Measurements from ENCODE around the gene HHLA2. TPM values are rescaled to one million over a fixed set of nuclear protein-coding genes. Genes with fewer than 3 reads are reported as not detected.

Gene HHLA2
- total RNA-seq, 2 experiments from 2014 or later, result 9.5 to 11.6 TPM

DNA sequence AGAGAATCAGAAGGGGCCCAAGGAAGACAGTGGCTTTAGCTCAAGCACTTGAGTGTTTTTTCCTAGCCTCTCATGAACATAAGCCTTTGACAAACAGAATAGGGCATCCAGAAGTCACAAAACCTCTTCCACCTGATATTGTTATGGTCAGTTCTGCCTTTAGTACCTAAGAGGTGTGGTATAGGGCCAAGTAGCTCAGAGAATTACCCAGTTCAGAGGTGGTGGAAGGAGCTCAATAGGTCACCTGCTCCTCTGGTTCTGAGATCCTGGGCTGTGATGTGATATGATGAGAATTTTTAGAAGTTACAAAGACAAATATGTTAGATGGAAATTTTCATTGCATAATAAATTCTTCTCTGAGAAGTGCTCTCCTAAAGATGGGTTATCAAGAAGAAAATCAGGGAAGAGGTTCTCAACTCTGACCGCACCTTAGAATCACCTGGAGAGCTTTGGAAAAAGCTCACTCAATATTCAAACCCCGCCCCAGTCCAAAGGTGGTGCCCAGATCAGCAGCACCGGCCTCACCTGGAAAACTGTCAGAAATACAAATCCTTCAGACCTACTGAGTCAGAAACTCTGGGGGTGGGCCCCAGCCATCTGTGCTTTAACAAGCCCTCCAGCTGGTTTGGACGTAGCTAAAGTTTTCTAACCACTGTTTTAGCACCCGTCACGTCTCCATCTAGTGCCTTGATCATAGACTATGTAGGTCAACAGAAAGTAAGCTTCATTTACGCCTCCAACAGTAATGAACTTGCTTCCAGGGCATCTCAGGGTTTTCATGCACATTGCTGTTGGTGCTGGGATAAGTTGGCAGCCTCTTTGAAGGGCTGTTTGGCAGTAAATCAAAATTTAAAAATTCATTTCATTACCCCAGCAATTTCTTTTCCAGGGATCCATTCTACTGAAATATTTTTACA, 112.8 kb downstream of the HHLA2 start:
- CTCF ChIA-PET, result interaction anchor here (1.2 kb wide), 1 partner anchor 255 kb away, joined by 3 read pairs; no protein-coding TSS in a partner anchor
- no peaks in the 10 kb centered on the region for H3K9me3 Mint-ChIP-seq
- peaks cover 3% of the 10 kb centered on the region for H3K4me1 Mint-ChIP-seq
- no peak overlapping the region for H3K27ac Mint-ChIP-seq
- no peak overlapping the region for H3K4me3 Mint-ChIP-seq
- peaks cover 2% of the 10 kb centered on the region for H3K27me3 Mint-ChIP-seq
- POLR2A ChIA-PET, result no interaction called here
- DNase-seq, result no peak
- H3K36me3 Mint-ChIP-seq (ENCODE audit: low read depth), result no peaks in the 10 kb centered on the region

DNA sequence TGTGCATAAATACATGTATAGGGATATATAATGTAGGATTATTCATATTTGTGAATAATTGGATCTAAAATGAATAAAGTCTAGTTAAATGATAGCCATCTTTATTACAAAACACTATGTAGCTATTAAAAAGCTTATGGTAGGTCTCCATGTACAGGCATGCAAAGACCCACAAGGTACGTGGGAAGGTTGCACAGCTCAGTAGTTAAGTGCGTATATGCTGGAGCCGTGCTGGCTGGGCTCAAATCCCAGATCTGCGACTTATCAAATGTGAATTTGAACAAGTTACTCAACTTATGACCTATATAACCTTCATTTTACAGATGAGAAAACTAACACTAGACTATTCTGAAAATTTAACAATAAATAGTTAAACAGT, 113.4 kb downstream of the HHLA2 start:
- no peak overlapping the region for H3K4me3 Mint-ChIP-seq
- no peaks in the 10 kb centered on the region for H3K9me3 Mint-ChIP-seq
- no peak overlapping the region for H3K27ac Mint-ChIP-seq
- no peaks in the 10 kb centered on the region for H3K36me3 Mint-ChIP-seq (ENCODE audit: low read depth)
- peaks cover 2% of the 10 kb centered on the region for H3K27me3 Mint-ChIP-seq
- DNase-seq, result no peak
- ChIA-PET POLR2A (no interaction called here), CTCF (interaction anchor here (1.2 kb wide), 1 partner anchor 256 kb away, joined by 3 read pairs; no protein-coding TSS in a partner anchor)
- peaks cover 3% of the 10 kb centered on the region for H3K4me1 Mint-ChIP-seq

DNA sequence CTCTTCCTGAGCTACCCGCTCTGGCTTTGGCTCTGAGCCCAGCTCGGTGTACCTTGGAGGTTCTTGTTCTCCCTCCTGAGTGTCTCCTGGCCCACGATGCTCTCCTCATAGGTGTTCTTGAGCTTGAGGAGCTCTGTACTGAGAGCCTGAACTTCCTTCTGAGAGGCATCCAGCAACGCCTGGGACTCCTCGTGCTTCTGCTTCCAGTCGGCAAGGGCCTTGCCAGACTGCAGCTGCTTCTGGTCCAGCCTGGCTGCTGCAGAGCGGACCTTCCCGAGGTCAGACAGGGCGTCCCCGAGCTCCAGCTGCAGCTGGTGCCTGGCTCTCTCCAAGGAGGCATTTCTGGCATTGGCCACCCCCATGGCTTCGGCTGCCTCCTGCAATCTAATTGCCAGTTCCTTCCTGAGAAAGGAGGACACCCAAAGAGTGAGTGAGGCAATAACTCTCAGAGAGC, 114.2 kb downstream of the HHLA2 start:
- Mint-ChIP-seq H3K9me3 (no peaks in the 10 kb centered on the region), H3K27me3 (peaks cover 2% of the 10 kb centered on the region), H3K27ac (no peak overlapping the region), H3K4me1 (peaks cover 3% of the 10 kb centered on the region), H3K36me3 (ENCODE audit: low read depth) (no peaks in the 10 kb centered on the region), H3K4me3 (no peak overlapping the region)
- no peak for DNase-seq
- POLR2A ChIA-PET, result no interaction called here
- CTCF ChIA-PET, result no interaction called here

- CTCF ChIA-PET, result no interaction called here
- Mint-ChIP-seq H3K27ac (no peak overlapping the region), H3K9me3 (no peaks in the 10 kb centered on the region), H3K4me1 (peaks cover 3% of the 10 kb centered on the region), H3K27me3 (peaks cover 2% of the 10 kb centered on the region), H3K4me3 (no peak overlapping the region), H3K36me3 (ENCODE audit: low read depth) (no peaks in the 10 kb centered on the region)
- POLR2A ChIA-PET, result no interaction called here
- no peak for DNase-seq
Observed at GRCh38 chr3:108412121-108412750, 115.9 kb downstream of the HHLA2 start.

DNA sequence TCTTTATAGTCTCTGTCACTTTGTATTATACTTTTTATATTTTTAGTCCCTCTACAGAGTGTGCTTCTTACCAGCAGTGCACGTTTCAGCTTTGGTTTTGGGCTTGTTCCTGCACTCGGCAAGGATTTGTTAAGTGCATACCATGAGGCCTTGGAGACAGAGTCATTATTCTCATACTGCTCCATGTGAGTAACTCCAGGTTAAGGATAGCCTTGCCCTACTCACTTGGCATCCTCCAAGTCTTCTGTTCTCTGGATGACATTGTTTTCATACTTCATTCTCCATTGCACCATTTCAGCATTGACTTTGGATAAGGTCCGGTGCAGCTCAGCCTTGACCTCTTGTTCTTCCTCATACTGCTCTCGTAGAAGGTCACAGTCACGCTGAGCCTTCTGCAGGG, 117.7 kb downstream of the HHLA2 start:
- no peak overlapping the region for H3K4me3 Mint-ChIP-seq
- H3K4me1 Mint-ChIP-seq, result peaks cover 3% of the 10 kb centered on the region
- no peak overlapping the region for H3K27ac Mint-ChIP-seq
- peaks cover 2% of the 10 kb centered on the region for H3K27me3 Mint-ChIP-seq
- H3K36me3 Mint-ChIP-seq (ENCODE audit: low read depth), result no peaks in the 10 kb centered on the region
- no peak for DNase-seq
- ChIA-PET POLR2A (no interaction called here), CTCF (no interaction called here)
- no peaks in the 10 kb centered on the region for H3K9me3 Mint-ChIP-seq

GRCh38 chr3:108415661-108416060, 119.3 kb downstream of the HHLA2 start:
- ChIA-PET CTCF (no interaction called here), POLR2A (no interaction called here)
- Mint-ChIP-seq H3K9me3 (no peaks in the 10 kb centered on the region), H3K27ac (no peak overlapping the region), H3K4me3 (no peak overlapping the region), H3K36me3 (ENCODE audit: low read depth) (no peaks in the 10 kb centered on the region), H3K27me3 (peaks cover 4% of the 10 kb centered on the region), H3K4me1 (peaks cover 3% of the 10 kb centered on the region)
- no peak for DNase-seq

GRCh38 chr3:108416111-108416869, 119.9 kb downstream of the HHLA2 start:
- Mint-ChIP-seq H3K4me3 (no peak overlapping the region), H3K9me3 (no peaks in the 10 kb centered on the region), H3K36me3 (ENCODE audit: low read depth) (no peaks in the 10 kb centered on the region), H3K27me3 (peaks cover 2% of the 10 kb centered on the region), H3K4me1 (peaks cover 3% of the 10 kb centered on the region), H3K27ac (no peak overlapping the region)
- DNase-seq, result no peak
- CTCF ChIA-PET, result interaction anchor here (0.6 kb wide), 1 partner anchor 246 kb away, joined by 3 read pairs; no protein-coding TSS in a partner anchor
- POLR2A ChIA-PET, result no interaction called here

DNA sequence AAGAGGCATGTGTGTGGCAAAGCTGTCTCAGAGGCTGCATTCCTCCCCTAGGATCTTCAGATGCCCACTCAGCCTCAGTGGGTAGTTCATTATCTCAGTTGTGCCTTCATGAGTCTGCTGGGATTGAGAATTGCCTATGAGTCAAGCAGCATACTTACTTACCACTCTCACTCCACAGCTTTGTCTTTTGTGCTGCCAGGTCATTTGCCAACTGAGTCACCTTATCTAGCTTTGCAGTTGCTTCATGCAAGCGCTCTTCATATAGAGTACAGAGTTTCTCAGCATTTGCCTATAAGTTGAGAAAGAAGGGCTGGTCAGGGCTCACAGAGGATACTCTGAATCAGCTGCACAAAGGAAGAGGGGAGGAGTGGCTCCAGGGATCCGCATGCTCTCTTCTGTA, 124.6 kb downstream of the HHLA2 start:
- CTCF ChIA-PET, result no interaction called here
- Mint-ChIP-seq H3K4me3 (no peak overlapping the region), H3K27ac (no peak overlapping the region), H3K9me3 (no peaks in the 10 kb centered on the region), H3K4me1 (peaks cover 3% of the 10 kb centered on the region), H3K36me3 (ENCODE audit: low read depth) (no peaks in the 10 kb centered on the region), H3K27me3 (peaks cover 2% of the 10 kb centered on the region)
- POLR2A ChIA-PET, result no interaction called here
- no peak for DNase-seq

Other genes with a start within 250 kb of the HHLA2 start
- 100 to 1,000 TPM; 153 to 161 TPM for gene CD47, start 205.5 kb upstream of the HHLA2 start, total RNA-seq
- gene IFT57, start 74.1 kb upstream of the HHLA2 start, total RNA-seq, result 10 to 100 TPM; 21.0 to 28.0 TPM
- under 1 TPM; 0.10 to 0.28 TPM for gene MYH15, start 214.0 kb downstream of the HHLA2 start, total RNA-seq

Data from activated CD4-positive, alpha-beta memory T cell treated with anti-CD3 and anti-CD28 coated beads, Interleukin-2, amount 10 ng/mL, durations not matched to agents 7 days and 5 days (primary cell).